ENCODE measurements around the gene SLC23A3. TPM values are rescaled to one million over a fixed set of nuclear protein-coding genes. Genes with fewer than 3 reads are reported as not detected.

Gene SLC23A3
- total RNA-seq, 1 donor from 2014 or later: 1.4 TPM

DNA sequence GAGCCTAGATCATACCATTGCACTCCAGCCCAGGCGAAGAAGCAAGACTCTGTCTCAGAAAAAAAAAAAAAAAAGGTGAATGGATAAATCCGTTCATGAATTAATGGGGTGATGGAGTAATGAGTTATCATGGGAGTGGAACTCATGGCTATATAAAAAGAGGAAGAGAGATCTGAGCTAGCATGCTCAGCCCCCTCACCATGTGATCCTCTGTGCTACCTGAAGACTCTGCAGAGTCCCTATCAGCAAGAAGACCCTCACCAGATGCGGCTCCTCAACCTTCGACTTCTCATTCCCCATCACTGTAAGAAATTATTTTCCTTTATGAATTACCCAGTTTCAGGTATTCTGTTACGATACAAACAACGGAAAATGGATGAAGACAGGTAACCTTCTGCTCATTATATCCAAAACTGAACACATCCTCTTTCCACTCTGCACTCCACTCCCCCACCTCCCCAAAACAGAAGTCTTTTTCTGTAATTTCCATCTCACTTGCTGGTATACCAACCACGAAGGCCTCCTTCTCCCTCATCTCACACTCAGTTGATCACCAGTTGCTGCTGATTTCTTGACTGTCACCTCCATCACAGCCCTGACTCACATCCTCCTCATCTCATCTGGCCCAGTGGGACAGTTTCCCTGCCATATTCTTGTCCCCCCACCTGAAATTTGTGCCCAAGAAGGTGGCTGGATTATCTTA, 17.1 kb upstream of the SLC23A3 start:
- Histone ChIP-seq H4K20me1 (ENCODE audit: low read depth) (no peaks in the 10 kb centered on the region), H3K9me3 (ENCODE audit: low read depth) (no peaks in the 10 kb centered on the region), H3F3A (ENCODE audit: low read depth) (peaks cover 5% of the 10 kb centered on the region), H3K36me3 (no peaks in the 10 kb centered on the region), H3K79me2 (ENCODE audit: low read depth) (no peaks in the 10 kb centered on the region), H3K4me1 (no peaks in the 10 kb centered on the region), H3K4me2 (no peak overlapping the region), H2AFZ (replicated peaks) (no peak overlapping the region), H3K9ac (no peak overlapping the region), H3K4me3 (no peak overlapping the region), H3K27ac (no peak overlapping the region), H3K27me3 (no peaks in the 10 kb centered on the region)
- H3K27me3 Mint-ChIP-seq (ENCODE audit: insufficient read depth, low read depth): peaks cover 6% of the 10 kb centered on the region
- no peaks in the 10 kb centered on the region for H3K4me1 Mint-ChIP-seq
- H3K9me3 Mint-ChIP-seq: no peaks in the 10 kb centered on the region
- H3K36me3 Mint-ChIP-seq: peaks cover 6% of the 10 kb centered on the region
- no peak overlapping the region for H3K4me3 Mint-ChIP-seq
- H3K27ac Mint-ChIP-seq: no peak overlapping the region
- DNase-seq (ENCODE audit: low spot score): no peak
- TF ChIP-seq, protein P1, sequence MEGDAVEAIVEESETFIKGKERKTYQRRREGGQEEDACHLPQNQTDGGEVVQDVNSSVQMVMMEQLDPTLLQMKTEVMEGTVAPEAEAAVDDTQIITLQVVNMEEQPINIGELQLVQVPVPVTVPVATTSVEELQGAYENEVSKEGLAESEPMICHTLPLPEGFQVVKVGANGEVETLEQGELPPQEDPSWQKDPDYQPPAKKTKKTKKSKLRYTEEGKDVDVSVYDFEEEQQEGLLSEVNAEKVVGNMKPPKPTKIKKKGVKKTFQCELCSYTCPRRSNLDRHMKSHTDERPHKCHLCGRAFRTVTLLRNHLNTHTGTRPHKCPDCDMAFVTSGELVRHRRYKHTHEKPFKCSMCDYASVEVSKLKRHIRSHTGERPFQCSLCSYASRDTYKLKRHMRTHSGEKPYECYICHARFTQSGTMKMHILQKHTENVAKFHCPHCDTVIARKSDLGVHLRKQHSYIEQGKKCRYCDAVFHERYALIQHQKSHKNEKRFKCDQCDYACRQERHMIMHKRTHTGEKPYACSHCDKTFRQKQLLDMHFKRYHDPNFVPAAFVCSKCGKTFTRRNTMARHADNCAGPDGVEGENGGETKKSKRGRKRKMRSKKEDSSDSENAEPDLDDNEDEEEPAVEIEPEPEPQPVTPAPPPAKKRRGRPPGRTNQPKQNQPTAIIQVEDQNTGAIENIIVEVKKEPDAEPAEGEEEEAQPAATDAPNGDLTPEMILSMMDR (IDR thresholded peaks at IDR 0.05): no peak
- TF ChIP-seq EZH2 (IDR thresholded peaks at IDR 0.05) (no peak), EZH2phosphoT487 (IDR thresholded peaks at IDR 0.05) (no peak)

DNA sequence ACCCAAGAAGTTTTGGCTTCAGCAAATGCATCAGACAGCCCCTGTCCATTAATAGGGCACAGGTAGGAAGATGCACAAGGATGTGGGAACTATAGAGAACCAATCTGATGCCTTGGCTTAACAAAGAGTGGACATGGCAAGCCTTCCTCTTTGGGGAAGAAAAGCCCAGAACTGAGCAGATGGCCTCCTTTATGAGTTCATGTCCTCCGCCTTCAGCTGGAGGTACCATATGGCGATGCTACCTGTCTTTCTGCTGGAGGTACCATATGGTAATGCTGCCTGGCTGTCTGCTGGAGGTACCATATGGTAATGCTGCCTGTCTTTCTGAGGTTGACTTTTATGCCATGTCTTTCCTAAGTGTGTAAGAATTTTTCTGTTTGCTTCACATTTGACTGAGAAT, 14.3 kb upstream of the SLC23A3 start:
- H4K20me1 ChIP-seq (ENCODE audit: low read depth): peaks cover 6% of the 10 kb centered on the region
- no peak overlapping the region for H3K4me3 ChIP-seq
- H3K27me3 Mint-ChIP-seq (ENCODE audit: insufficient read depth, low read depth): peaks cover 7% of the 10 kb centered on the region
- no peaks in the 10 kb centered on the region for H3K36me3 ChIP-seq
- H3K36me3 Mint-ChIP-seq: peaks cover 20% of the 10 kb centered on the region
- H3K27ac ChIP-seq: no peak overlapping the region
- no peak overlapping the region for H2AFZ ChIP-seq (replicated peaks)
- peaks cover 8% of the 10 kb centered on the region for H3K4me1 Mint-ChIP-seq
- DNase-seq (ENCODE audit: low spot score): no peak
- H3K4me3 Mint-ChIP-seq: no peak overlapping the region
- H3K9me3 ChIP-seq (ENCODE audit: low read depth): no peaks in the 10 kb centered on the region
- H3K4me1 ChIP-seq: peaks cover 2% of the 10 kb centered on the region
- no peaks in the 10 kb centered on the region for H3K27me3 ChIP-seq
- TF ChIP-seq, protein P1 (IDR thresholded peaks at IDR 0.05): no peak
- TF ChIP-seq EZH2 (IDR thresholded peaks at IDR 0.05) (no peak), EZH2phosphoT487 (IDR thresholded peaks at IDR 0.05) (no peak)
- H3F3A ChIP-seq (ENCODE audit: low read depth): peaks cover 5% of the 10 kb centered on the region
- no peak overlapping the region for H3K27ac Mint-ChIP-seq
- no peaks in the 10 kb centered on the region for H3K9me3 Mint-ChIP-seq
- H3K4me2 ChIP-seq: no peak overlapping the region
- no peak overlapping the region for H3K9ac ChIP-seq
- H3K79me2 ChIP-seq (ENCODE audit: low read depth): peaks cover 7% of the 10 kb centered on the region

DNA sequence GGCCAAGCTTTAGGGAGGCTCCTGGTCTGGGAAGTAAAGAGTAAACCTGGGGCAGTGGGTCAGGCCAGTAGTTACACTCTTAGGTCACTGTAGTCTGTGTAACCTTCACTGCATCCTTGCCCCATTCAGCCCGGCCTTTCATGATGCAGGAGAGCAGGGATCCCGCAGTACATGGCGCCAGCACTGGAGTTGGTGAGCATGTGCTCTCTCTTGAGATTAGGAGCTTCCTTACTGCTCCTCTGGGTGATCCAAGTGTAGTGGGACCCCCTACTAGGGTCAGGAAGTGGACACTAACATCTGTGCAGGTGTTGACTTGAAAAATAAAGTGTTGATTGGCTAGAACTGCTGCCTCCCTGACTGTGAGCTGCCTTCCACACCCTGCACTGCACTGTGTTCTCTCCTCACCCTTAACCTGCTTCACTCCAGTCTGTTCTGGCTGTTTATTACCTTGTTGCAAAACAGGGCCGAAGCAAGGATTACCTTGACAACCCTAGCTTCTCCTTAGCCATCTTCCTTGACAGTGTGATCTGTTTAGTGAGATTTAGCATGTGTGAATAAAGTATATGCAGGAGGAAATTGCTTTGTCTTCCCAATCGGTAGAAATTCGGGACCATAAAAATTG, 13.4 kb upstream of the SLC23A3 start:
- Mint-ChIP-seq H3K9me3 (no peaks in the 10 kb centered on the region), H3K4me1 (peaks cover 12% of the 10 kb centered on the region), H3K27ac (no peak overlapping the region), H3K27me3 (ENCODE audit: insufficient read depth, low read depth) (peaks cover 7% of the 10 kb centered on the region), H3K4me3 (peak overlapping the region; percentile 47), H3K36me3 (peaks cover 20% of the 10 kb centered on the region)
- TF ChIP-seq EZH2 (IDR thresholded peaks at IDR 0.05): no peak
- no peak for TF ChIP-seq EZH2phosphoT487 (IDR thresholded peaks at IDR 0.05)
- TF ChIP-seq, protein P1 (IDR thresholded peaks at IDR 0.05): no peak
- peaks cover 5% of the 10 kb centered on the region for H3F3A ChIP-seq (ENCODE audit: low read depth)
- H3K4me1 ChIP-seq: peaks cover 7% of the 10 kb centered on the region
- no peaks in the 10 kb centered on the region for H3K36me3 ChIP-seq
- no peak overlapping the region for H3K27ac ChIP-seq
- H4K20me1 ChIP-seq (ENCODE audit: low read depth): peaks cover 11% of the 10 kb centered on the region
- no peaks in the 10 kb centered on the region for H3K27me3 ChIP-seq
- H3K4me2 ChIP-seq: no peak overlapping the region
- H3K9ac ChIP-seq: no peak overlapping the region
- peaks cover 15% of the 10 kb centered on the region for H3K79me2 ChIP-seq (ENCODE audit: low read depth)
- no peaks in the 10 kb centered on the region for H3K9me3 ChIP-seq (ENCODE audit: low read depth)
- H2AFZ ChIP-seq (replicated peaks): no peak overlapping the region
- DNase-seq (ENCODE audit: low spot score): no peak
- no peak overlapping the region for H3K4me3 ChIP-seq
